C4-2B (cell line): ENCODE measurements around the gene KCNK5.

Source experiments
- ZFX ChIP-seq: fragments of 450-650 bp; IDR thresholded peaks from 2 replicates; pipeline ENCODE4 v1.6.1; 2017
- TF ChIP-seq, protein P1 (sequence below): fragments of 450-650 bp; conservative IDR thresholded peaks from 2 replicates; pipeline ENCODE4 v1.5.1; 2017; ENCODE audit warnings: mild to moderate bottlenecking

DNA sequence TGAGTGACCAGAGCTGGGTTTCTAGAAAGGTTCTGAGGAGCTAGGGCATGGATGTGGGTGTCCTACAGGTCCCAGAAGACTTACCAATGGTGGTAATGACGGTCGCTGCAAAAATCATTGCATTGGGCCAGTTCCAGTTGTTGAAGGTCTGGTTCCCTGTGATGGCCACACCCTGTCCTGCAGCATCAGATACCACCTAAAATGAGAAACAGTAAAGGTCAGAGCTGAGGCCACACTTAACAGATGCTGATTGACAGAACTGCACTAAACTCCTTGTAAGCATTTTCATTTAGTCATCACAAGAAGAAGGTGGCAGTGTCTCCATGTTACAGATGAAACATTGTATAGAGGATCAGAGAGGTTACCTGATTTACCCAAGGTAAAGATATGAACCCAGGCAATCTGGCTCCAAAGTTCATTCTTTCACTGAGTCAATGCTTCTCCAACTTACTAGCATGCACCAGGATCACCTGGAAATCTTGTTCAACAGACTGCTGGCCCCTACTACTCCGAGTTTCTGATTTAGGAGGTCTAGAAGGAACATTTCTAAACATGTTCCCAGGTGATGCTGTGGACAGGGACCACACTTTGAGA lies 33.4 kb downstream of the KCNK5 start:
- TF ChIP-seq, protein P1, sequence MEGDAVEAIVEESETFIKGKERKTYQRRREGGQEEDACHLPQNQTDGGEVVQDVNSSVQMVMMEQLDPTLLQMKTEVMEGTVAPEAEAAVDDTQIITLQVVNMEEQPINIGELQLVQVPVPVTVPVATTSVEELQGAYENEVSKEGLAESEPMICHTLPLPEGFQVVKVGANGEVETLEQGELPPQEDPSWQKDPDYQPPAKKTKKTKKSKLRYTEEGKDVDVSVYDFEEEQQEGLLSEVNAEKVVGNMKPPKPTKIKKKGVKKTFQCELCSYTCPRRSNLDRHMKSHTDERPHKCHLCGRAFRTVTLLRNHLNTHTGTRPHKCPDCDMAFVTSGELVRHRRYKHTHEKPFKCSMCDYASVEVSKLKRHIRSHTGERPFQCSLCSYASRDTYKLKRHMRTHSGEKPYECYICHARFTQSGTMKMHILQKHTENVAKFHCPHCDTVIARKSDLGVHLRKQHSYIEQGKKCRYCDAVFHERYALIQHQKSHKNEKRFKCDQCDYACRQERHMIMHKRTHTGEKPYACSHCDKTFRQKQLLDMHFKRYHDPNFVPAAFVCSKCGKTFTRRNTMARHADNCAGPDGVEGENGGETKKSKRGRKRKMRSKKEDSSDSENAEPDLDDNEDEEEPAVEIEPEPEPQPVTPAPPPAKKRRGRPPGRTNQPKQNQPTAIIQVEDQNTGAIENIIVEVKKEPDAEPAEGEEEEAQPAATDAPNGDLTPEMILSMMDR = no peak
- no peak for TF ChIP-seq ZFX
